HEK293 (cell line): ENCODE results near the gene TRIM27.

ENCODE experiments used
- CTCF ChIA-PET: fragments of 350-600 bp; formaldehyde crosslinking; extraction: SDS; loops from one replicate; lab custom pipeline; 2021; ENCODE audit warnings: antibody characterized with exemption; lab: Yijun Ruan, JAX
- POLR2A ChIA-PET: fragments of 300-600 bp; formaldehyde crosslinking; extraction: SDS; loops from one replicate; lab custom pipeline; 2020; ENCODE audit warnings: antibody characterized with exemption, inconsistent platforms; lab: Yijun Ruan, JAX
- H3K27ac ChIP-seq: fragments of 200-500 bp; sonication (Bioruptor generic); 2 replicates; pipeline ENCODE4 v1.5.1; 2014; ENCODE audit warnings: low read depth, low read length, control low read depth, inconsistent platforms; ENCODE audit errors: extremely low read depth
- H3K36me3 ChIP-seq, 2 experiments: fragments of 200-500 bp in 1 of 2; sonication (Bioruptor generic) in 1 of 2; 1 replicate in 1 of 2; 2 replicates in 1 of 2; pipeline ENCODE4 v1.5.1; 2014 to 2017; ENCODE audit warnings: inconsistent platforms in 2 of 2, low read length in 2 of 2; ENCODE audit not compliant: control insufficient read depth in 2 of 2, insufficient read depth in 1 of 2
- H3K4me1 ChIP-seq: fragments of 200-500 bp; sonication (Bioruptor generic); 2 replicates; pipeline ENCODE4 v1.5.1; 2014; ENCODE audit warnings: mild to moderate bottlenecking, low read length, inconsistent platforms; ENCODE audit not compliant: control insufficient read depth, insufficient read depth
- H3K4me3 ChIP-seq: 2 replicates; pipeline ENCODE4 v1.5.1; 2011; ENCODE audit warnings: low read depth, mild to moderate bottlenecking, control low read depth, low read length, moderate library complexity
- H3K9me3 ChIP-seq: fragments of 200-500 bp; sonication (Bioruptor generic); 2 replicates; pipeline ENCODE4 v1.5.1; 2014; ENCODE audit warnings: low read depth, low read length, inconsistent platforms; ENCODE audit not compliant: control insufficient read depth, insufficient read depth
- IKZF3 ChIP-seq: fragments of 450-650 bp; IDR thresholded peaks from 2 replicates; pipeline ENCODE4 v1.5.0; 2018; ENCODE audit warnings: missing biosample characterization, mild to moderate bottlenecking, missing genetic modification characterization, moderate library complexity
- PRDM10 ChIP-seq: fragments of 450-650 bp; formaldehyde crosslinking; IDR thresholded peaks from 2 replicates; pipeline ENCODE4 v1.5.1; 2016; ENCODE audit warnings: missing biosample characterization, missing genetic modification characterization
- PRDM6 ChIP-seq: fragments of 450-650 bp; formaldehyde crosslinking; IDR thresholded peaks from 2 replicates; pipeline ENCODE4 v1.5.1; 2017; ENCODE audit warnings: missing biosample characterization, missing genetic modification characterization
- TCF7L2 ChIP-seq: IDR thresholded peaks from 2 replicates; pipeline ENCODE4 v1.6.1; 2011; ENCODE audit warnings: low read depth, mild to moderate bottlenecking, inconsistent platforms, low read length, moderate library complexity, borderline replicate concordance
- ZFP37 ChIP-seq: fragments of 450-650 bp; formaldehyde crosslinking; IDR thresholded peaks from 2 replicates; pipeline ENCODE4 v1.5.1; 2016; ENCODE audit warnings: missing biosample characterization, missing genetic modification characterization
- ZNF155 ChIP-seq: fragments of 450-650 bp; formaldehyde crosslinking; IDR thresholded peaks from 2 replicates; pipeline ENCODE4 v1.5.1; 2016; ENCODE audit warnings: missing biosample characterization, missing genetic modification characterization
- ZNF24 ChIP-seq: fragments of 450-650 bp; formaldehyde crosslinking; IDR thresholded peaks from 2 replicates; pipeline ENCODE4 v1.5.1; 2016; ENCODE audit warnings: missing biosample characterization, missing genetic modification characterization
- ZNF341 ChIP-seq: fragments of 450-650 bp; formaldehyde crosslinking; IDR thresholded peaks from 2 replicates; pipeline ENCODE4; 2016; ENCODE audit warnings: low read depth, missing biosample characterization, missing genetic modification characterization
- ZNF362 ChIP-seq: fragments of 450-650 bp; formaldehyde crosslinking; IDR thresholded peaks from 2 replicates; pipeline ENCODE4 v1.5.1; 2016; ENCODE audit warnings: missing biosample characterization, missing genetic modification characterization
- ZNF366 ChIP-seq: fragments of 450-650 bp; formaldehyde crosslinking; conservative IDR thresholded peaks from 2 replicates; pipeline ENCODE4 v1.5.1; 2016; ENCODE audit warnings: missing biosample characterization, missing genetic modification characterization
- ZNF449 ChIP-seq: fragments of 450-650 bp; formaldehyde crosslinking; IDR thresholded peaks from 2 replicates; pipeline ENCODE4 v1.5.1; 2017; ENCODE audit warnings: missing biosample characterization, mild to moderate bottlenecking, missing genetic modification characterization, moderate library complexity
- ZNF501 ChIP-seq: fragments of 450-650 bp; formaldehyde crosslinking; IDR thresholded peaks from 2 replicates; pipeline ENCODE4 v1.5.1; 2016; ENCODE audit warnings: missing biosample characterization, missing genetic modification characterization
- ZNF571 ChIP-seq: fragments of 450-650 bp; formaldehyde crosslinking; IDR thresholded peaks from 2 replicates; pipeline ENCODE4 v1.5.0; 2017; ENCODE audit warnings: missing biosample characterization, missing genetic modification characterization
- ZNF654 ChIP-seq: fragments of 450-650 bp; formaldehyde crosslinking; IDR thresholded peaks from 2 replicates; pipeline ENCODE4 v1.5.1; 2016; ENCODE audit warnings: low read depth, missing biosample characterization, missing genetic modification characterization
- ZNF664 ChIP-seq: fragments of 450-650 bp; formaldehyde crosslinking; IDR thresholded peaks from 2 replicates; pipeline ENCODE4 v1.5.1; 2016; ENCODE audit warnings: missing biosample characterization, missing genetic modification characterization
- TF ChIP-seq, protein P1 (sequence below): fragments of 450-650 bp; formaldehyde crosslinking; IDR thresholded peaks from 2 replicates; pipeline ENCODE4 v1.5.1; 2017; ENCODE audit warnings: missing biosample characterization, missing genetic modification characterization
- TF ChIP-seq, protein P2 (sequence below): fragments of 450-650 bp; formaldehyde crosslinking; IDR thresholded peaks from 2 replicates; pipeline ENCODE4 v1.5.1; 2016; ENCODE audit warnings: missing biosample characterization, missing genetic modification characterization
- TF ChIP-seq, protein P3 (sequence below): fragments of 450-650 bp; formaldehyde crosslinking; IDR thresholded peaks from 2 replicates; pipeline ENCODE4 v1.5.1; 2016; ENCODE audit warnings: missing biosample characterization, missing genetic modification characterization
- TF ChIP-seq, protein P4 (sequence below): IDR thresholded peaks from 2 replicates; pipeline ENCODE4 v1.6.1; 2011; ENCODE audit warnings: mild to moderate bottlenecking, low read depth, low read length, borderline replicate concordance

TRIM27 gene

DNA sequence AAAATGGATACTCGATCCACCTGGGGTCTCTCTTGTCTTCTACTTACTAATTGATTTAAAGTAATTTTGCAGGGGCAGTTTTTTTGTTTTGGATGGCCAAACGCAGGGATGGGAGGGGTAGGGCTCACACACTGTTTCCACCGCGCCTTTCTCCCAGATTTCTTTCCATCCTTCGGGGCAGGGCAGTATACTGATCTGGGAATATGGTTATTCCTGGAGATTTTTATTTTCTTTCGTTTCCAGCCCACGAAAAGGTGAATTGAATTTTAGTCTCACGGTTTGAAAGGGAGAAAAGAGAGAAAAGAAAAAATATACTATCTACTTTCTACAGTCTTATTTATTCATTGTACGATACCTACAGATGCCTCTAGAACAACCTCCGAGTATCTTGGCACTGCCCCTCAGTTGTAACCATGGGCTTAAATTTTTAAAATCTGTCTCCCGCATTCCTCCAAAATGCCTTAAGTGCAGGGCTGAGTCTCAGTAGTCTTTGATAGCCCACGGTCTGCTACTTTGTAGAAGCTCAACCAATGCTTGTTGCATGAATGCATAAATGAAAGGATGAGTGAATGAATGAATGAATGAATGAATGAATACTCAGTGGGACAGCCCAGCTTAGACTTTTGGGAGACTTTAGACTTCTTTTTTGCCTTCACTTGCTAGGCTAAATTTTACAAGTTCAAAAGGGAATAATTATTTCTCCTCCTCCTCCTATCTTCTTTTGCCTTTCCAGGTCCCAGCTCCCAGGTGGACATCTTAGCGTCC is 18.1 kb upstream of the TRIM27 start:
- H3K27ac ChIP-seq, result no peak overlapping the region
- peak overlapping the region; percentile 77 for H3K4me3 ChIP-seq
- no peaks in the 10 kb centered on the region for H3K4me1 ChIP-seq
- H3K9me3 ChIP-seq, result no peaks in the 10 kb centered on the region
- CTCF ChIA-PET, result interaction anchor here (1.0 kb wide), 1 partner anchor 75 kb away, joined by 4 read pairs; no protein-coding TSS in a partner anchor
- POLR2A ChIA-PET, result interaction anchor here (0.6 to 2.9 kb wide), 6 partner anchors 11 to 157 kb away, joined by 3 to 7 read pairs (median 5); partner anchors contain the start of gene TRIM27
- no peaks in the 10 kb centered on the region for H3K36me3 ChIP-seq
- TF ChIP-seq PRDM10 (peak; percentile 9; the same call in 1 of the 2 replicates), ZNF449 (tag by site-specific recombination) (peak; percentile 13; the same call in 1 of the 2 replicates), ZNF341 (tag by site-specific recombination) (no peak), PRDM6 (tag by site-specific recombination) (peak; percentile 80), TCF7L2 (no peak), ZNF366 (tag by site-specific recombination) (peak; percentile 66), IKZF3 (peak; percentile 83), ZNF362 (tag by site-specific recombination) (peak; percentile 98), ZNF24 (tag by site-specific recombination) (peak; percentile 100), ZNF155 (tag by site-specific recombination) (no peak), ZNF501 (0 out of 2 replicates have a peak, but pooled peaks have one; percentile 12), ZNF654 (tag by site-specific recombination) (0 out of 2 replicates have a peak, but pooled peaks have one; percentile 9), ZNF571 (tag by site-specific recombination) (no peak), ZNF664 (tag by site-specific recombination) (peak; percentile 91), ZFP37 (0 out of 2 replicates have a peak, but pooled peaks have one; percentile 8)
- TF ChIP-seq, protein P1, sequence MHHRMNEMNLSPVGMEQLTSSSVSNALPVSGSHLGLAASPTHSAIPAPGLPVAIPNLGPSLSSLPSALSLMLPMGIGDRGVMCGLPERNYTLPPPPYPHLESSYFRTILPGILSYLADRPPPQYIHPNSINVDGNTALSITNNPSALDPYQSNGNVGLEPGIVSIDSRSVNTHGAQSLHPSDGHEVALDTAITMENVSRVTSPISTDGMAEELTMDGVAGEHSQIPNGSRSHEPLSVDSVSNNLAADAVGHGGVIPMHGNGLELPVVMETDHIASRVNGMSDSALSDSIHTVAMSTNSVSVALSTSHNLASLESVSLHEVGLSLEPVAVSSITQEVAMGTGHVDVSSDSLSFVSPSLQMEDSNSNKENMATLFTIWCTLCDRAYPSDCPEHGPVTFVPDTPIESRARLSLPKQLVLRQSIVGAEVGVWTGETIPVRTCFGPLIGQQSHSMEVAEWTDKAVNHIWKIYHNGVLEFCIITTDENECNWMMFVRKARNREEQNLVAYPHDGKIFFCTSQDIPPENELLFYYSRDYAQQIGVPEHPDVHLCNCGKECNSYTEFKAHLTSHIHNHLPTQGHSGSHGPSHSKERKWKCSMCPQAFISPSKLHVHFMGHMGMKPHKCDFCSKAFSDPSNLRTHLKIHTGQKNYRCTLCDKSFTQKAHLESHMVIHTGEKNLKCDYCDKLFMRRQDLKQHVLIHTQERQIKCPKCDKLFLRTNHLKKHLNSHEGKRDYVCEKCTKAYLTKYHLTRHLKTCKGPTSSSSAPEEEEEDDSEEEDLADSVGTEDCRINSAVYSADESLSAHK, result 0 out of 2 replicates have a peak, but pooled peaks have one; percentile 1
- TF ChIP-seq, protein P2, sequence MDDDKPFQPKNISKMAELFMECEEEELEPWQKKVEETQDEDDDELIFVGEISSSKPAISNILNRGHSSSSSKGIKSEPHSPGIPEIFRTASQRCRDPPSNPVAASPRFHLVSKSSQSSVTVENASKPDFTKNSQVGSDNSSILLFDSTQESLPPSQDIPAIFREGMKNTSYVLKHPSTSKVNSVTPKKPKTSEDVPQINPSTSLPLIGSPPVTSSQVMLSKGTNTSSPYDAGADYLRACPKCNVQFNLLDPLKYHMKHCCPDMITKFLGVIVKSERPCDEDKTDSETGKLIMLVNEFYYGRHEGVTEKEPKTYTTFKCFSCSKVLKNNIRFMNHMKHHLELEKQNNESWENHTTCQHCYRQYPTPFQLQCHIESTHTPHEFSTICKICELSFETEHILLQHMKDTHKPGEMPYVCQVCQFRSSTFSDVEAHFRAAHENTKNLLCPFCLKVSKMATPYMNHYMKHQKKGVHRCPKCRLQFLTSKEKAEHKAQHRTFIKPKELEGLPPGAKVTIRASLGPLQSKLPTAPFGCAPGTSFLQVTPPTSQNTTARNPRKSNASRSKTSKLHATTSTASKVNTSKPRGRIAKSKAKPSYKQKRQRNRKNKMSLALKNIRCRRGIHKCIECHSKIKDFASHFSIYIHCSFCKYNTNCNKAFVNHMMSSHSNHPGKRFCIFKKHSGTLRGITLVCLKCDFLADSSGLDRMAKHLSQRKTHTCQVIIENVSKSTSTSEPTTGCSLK, result no peak
- TF ChIP-seq, protein P3, sequence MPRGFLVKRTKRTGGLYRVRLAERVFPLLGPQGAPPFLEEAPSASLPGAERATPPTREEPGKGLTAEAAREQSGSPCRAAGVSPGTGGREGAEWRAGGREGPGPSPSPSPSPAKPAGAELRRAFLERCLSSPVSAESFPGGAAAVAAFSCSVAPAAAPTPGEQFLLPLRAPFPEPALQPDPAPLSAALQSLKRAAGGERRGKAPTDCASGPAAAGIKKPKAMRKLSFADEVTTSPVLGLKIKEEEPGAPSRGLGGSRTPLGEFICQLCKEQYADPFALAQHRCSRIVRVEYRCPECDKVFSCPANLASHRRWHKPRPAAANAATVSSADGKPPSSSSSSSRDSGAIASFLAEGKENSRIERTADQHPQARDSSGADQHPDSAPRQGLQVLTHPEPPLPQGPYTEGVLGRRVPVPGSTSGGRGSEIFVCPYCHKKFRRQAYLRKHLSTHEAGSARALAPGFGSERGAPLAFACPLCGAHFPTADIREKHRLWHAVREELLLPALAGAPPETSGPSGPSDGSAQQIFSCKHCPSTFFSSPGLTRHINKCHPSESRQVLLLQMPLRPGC (tag by site-specific recombination), result 0 out of 2 replicates have a peak, but pooled peaks have one; percentile 26
- TF ChIP-seq, protein P4, sequence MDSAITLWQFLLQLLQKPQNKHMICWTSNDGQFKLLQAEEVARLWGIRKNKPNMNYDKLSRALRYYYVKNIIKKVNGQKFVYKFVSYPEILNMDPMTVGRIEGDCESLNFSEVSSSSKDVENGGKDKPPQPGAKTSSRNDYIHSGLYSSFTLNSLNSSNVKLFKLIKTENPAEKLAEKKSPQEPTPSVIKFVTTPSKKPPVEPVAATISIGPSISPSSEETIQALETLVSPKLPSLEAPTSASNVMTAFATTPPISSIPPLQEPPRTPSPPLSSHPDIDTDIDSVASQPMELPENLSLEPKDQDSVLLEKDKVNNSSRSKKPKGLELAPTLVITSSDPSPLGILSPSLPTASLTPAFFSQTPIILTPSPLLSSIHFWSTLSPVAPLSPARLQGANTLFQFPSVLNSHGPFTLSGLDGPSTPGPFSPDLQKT, result no peak
